ENCODE results near the gene TRIM31.
A peak's percentile ranks its signal among the peaks of the same experiment; 100 is the strongest.

DNA sequence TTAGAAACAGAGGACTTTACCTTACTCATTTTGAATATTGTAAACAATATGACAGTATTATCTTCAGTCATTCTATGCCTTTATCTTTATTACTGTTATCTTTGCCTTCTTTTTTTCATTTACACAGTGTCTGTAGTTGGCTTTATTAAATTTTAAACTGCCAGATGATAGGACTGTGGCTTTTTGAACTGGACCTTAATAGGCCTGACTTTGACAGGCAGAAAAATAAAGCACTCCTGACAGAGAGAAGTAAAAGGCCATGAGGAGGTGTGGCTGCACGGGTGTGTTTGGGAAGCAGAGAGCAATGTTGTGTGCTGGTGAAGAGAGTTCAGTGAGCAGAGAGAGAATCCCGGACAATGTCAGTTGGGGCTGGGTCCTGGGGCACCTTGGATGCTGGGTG lies 30.9 kb upstream of the TRIM31 start:
- TF ChIP-seq GATA2 (IDR thresholded peaks at IDR 0.05; ENCODE audit: low read depth, low read length) (0 out of 2 replicates have a peak, but pooled peaks have one; percentile 10), GATA3 (IDR thresholded peaks at IDR 0.05; ENCODE audit: low read depth, low read length) (no peak)

Data from SH-SY5Y (cell line).